ENCODE data around the gene CREBBP.

DNA sequence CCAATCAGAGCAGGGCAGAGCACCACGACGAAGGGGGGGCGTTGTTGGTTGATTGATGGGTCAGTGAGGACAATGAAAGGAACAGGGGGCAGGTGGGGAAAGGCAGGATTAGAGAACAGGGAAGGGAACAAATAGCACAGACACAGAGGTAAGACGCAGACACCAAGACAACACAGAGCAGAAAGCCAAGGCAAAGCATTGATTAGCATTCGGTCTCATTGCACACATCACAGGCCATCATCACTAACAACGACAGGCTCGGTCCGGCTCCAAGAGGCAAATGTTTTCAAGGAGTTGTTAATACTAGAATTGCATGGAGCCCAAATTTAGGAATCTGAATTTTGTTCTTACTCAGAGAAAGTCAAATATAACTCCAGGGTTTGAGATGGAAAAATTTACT, 128.6 kb downstream of the CREBBP start:
- TF ChIP-seq, protein P1, sequence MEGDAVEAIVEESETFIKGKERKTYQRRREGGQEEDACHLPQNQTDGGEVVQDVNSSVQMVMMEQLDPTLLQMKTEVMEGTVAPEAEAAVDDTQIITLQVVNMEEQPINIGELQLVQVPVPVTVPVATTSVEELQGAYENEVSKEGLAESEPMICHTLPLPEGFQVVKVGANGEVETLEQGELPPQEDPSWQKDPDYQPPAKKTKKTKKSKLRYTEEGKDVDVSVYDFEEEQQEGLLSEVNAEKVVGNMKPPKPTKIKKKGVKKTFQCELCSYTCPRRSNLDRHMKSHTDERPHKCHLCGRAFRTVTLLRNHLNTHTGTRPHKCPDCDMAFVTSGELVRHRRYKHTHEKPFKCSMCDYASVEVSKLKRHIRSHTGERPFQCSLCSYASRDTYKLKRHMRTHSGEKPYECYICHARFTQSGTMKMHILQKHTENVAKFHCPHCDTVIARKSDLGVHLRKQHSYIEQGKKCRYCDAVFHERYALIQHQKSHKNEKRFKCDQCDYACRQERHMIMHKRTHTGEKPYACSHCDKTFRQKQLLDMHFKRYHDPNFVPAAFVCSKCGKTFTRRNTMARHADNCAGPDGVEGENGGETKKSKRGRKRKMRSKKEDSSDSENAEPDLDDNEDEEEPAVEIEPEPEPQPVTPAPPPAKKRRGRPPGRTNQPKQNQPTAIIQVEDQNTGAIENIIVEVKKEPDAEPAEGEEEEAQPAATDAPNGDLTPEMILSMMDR (IDR thresholded peaks at IDR 0.05), result no peak
- no peak for TF ChIP-seq POLR2A (IDR thresholded peaks at IDR 0.05)
